Esophagus muscularis mucosa (tissue), 4 donors: ENCODE results near the gene PSMA1.

ENCODE experiments used
- CTCF ChIP-seq, 3 experiments: fragments of 200-600 bp in 2 of 3; fragments of 450-650 bp in 1 of 3; sonication (generic) in 2 of 3; IDR thresholded peaks; one replicate each; pipeline ENCODE4 v1.5.1; 2017 to 2019; ENCODE audit warnings: antibody characterized with exemption in 3 of 3, mild to moderate bottlenecking in 2 of 3, moderate library complexity in 1 of 3
- EP300 ChIP-seq: sonication (generic); formaldehyde crosslinking; IDR thresholded peaks from one replicate; pipeline ENCODE4 v1.6.1; 2017; ENCODE audit warnings: antibody characterized with exemption
- POLR2A ChIP-seq: fragments of 450-650 bp; IDR thresholded peaks from one replicate; pipeline ENCODE4 v1.6.1; 2017; ENCODE audit warnings: antibody characterized with exemption, moderate library complexity, mild to moderate bottlenecking, low read depth
- POLR2AphosphoS5 ChIP-seq, 2 donors: sonication (generic); formaldehyde crosslinking; IDR thresholded peaks; one replicate each; pipeline ENCODE4 v1.6.1; 2017; ENCODE audit warnings: antibody characterized with exemption in 2 of 2

GRCh38 chr11:14499178-14499559, 21.0 kb downstream of the PSMA1 start:
- no peak for TF ChIP-seq POLR2AphosphoS5 (IDR thresholded peaks at IDR 0.05)
- TF ChIP-seq POLR2A: no peak
- no peak for TF ChIP-seq EP300
- TF ChIP-seq CTCF (IDR thresholded peaks at IDR 0.05): no peak
